Testis (tissue), 2 donors: Measurements from ENCODE around the gene C3orf20.

Source experiments
- POLR2A ChIP-seq: fragments of 450-650 bp; IDR thresholded peaks from one replicate; pipeline ENCODE4 v1.6.1; 2017; ENCODE audit warnings: antibody characterized with exemption, mild to moderate bottlenecking, moderate library complexity
- TF ChIP-seq, protein P1 (sequence below), 3 experiments: fragments of 450-650 bp in 2 of 3; fragments of 200-600 bp in 1 of 3; sonication (generic) in 1 of 3; IDR thresholded peaks; one replicate each; pipeline ENCODE4 v1.5.1; 2016 to 2019; ENCODE audit warnings: antibody characterized with exemption in 3 of 3, mild to moderate bottlenecking in 2 of 3, moderate library complexity in 1 of 3

GRCh38 chr3:14761866-14762265 lies 86.9 kb downstream of the C3orf20 start:
- TF ChIP-seq POLR2A = no peak
- TF ChIP-seq, protein P1, sequence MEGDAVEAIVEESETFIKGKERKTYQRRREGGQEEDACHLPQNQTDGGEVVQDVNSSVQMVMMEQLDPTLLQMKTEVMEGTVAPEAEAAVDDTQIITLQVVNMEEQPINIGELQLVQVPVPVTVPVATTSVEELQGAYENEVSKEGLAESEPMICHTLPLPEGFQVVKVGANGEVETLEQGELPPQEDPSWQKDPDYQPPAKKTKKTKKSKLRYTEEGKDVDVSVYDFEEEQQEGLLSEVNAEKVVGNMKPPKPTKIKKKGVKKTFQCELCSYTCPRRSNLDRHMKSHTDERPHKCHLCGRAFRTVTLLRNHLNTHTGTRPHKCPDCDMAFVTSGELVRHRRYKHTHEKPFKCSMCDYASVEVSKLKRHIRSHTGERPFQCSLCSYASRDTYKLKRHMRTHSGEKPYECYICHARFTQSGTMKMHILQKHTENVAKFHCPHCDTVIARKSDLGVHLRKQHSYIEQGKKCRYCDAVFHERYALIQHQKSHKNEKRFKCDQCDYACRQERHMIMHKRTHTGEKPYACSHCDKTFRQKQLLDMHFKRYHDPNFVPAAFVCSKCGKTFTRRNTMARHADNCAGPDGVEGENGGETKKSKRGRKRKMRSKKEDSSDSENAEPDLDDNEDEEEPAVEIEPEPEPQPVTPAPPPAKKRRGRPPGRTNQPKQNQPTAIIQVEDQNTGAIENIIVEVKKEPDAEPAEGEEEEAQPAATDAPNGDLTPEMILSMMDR (IDR thresholded peaks at IDR 0.05) = no peak
